Left renal pelvis (tissue), 4 donors: Measurements from ENCODE around the gene TUBGCP6. TPM values are rescaled to one million over a fixed set of nuclear protein-coding genes. Genes with fewer than 3 reads are reported as not detected.

Experiments used
- DNase-seq, 4 donors: peaks; one replicate each; pipeline ENCODE4 v3.0.0-alpha.2; 2013; ENCODE audit warnings: low read depth in 4 of 4, low spot score in 3 of 4
- polyA plus RNA-seq, 4 donors: library from polyadenylated mRNA; unstranded; fragments of 120-200 nt; gene quantifications; one replicate each; pipeline ENCODE4 v1.2.1, GENCODE V29; 2013; ENCODE audit not compliant: insufficient read length in 4 of 4

The TUBGCP6 gene
- polyA plus RNA-seq, 4 donors: 24.2 to 47.3 (median 34.6) TPM

GRCh38 chr22:50252082-50253045, 7.5 kb upstream of the TUBGCP6 start:
- no peak for DNase-seq

- no peak for DNase-seq
These were observed 6.8 kb upstream of the TUBGCP6 start for GRCh38 chr22:50251477-50252081.

GRCh38 chr22:50250555-50251476, 6.0 kb upstream of the TUBGCP6 start, which contains the start of gene HDAC10:
HDAC10 (minus strand) TSS chr22:50251265; CDS start chr22:50251032, 233 bp downstream.
- no peak for DNase-seq

- DNase-seq: no peak
These were observed 5.4 kb upstream of the TUBGCP6 start for GRCh38 chr22:50250249-50250554.

GRCh38 chr22:50249341-50250248, 4.8 kb upstream of the TUBGCP6 start:
- DNase-seq: no peak

- no peak for DNase-seq
These were observed 3.6 kb upstream of the TUBGCP6 start for GRCh38 chr22:50248196-50249081.

GRCh38 chr22:50247748-50248147, 2.9 kb upstream of the TUBGCP6 start:
- no peak for DNase-seq

- DNase-seq: no peak
These were observed 1.7 kb upstream of the TUBGCP6 start for GRCh38 chr22:50246242-50247175.

- DNase-seq: no peak
These were observed 620 bp upstream of the TUBGCP6 start for GRCh38 chr22:50245214-50246072.

GRCh38 chr22:50243685-50244419, 971 bp downstream of the TUBGCP6 start:
- no peak for DNase-seq

- DNase-seq: no peak
These were observed 2.3 kb downstream of the TUBGCP6 start for GRCh38 chr22:50242406-50242949.

- DNase-seq: no peak
These were observed 6.1 kb downstream of the TUBGCP6 start for GRCh38 chr22:50238755-50239154.

GRCh38 chr22:50236731-50237409, 8.0 kb downstream of the TUBGCP6 start:
- no peak for DNase-seq

GRCh38 chr22:50233223-50233622, 11.6 kb downstream of the TUBGCP6 start:
- DNase-seq: no peak

- no peak for DNase-seq
These were observed 12.2 kb downstream of the TUBGCP6 start for GRCh38 chr22:50232481-50233151.
